ENCODE data around the gene MOAP1.
"Not testable (repeated sequence)": the region's sequence is repeated elsewhere in the genome, so short reads cannot be mapped to it uniquely, and the experiment has no call there.

MOAP1 gene

DNA sequence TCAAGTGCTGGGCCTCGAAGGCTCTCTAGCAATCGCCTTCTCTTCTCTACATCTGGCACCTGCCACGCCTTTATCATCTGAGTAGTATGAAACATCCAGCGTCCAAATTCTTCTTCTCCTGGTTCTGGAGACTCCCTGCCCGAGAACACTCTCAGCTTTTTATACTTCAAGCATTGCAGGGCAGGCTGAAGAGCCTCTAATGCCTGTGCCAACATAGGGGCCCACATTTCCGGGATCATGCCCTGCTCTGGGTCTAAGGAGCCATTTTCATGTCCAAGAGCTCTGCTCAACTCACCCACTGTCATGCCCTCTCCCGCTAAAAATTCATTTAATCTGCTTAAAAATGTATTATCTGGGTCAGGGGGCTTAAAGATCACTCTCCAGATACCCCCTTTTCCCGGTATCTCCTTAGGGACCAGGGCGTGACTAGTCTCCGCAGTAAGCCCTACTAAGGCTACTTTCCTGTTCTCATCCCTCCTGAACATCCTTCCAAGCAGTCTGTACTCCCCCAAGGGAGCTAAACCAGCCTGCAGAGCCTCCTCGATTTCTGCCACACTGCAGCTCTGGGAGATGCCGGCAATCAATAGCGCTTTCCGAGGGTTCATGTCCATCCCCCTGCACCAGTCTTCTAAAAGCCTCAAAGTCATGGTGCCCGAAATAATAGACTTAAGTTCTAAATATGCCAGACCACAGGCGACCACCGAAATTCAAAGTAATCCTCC, 940 bp downstream of the MOAP1 start:
- no peak for DNase-seq

DNA sequence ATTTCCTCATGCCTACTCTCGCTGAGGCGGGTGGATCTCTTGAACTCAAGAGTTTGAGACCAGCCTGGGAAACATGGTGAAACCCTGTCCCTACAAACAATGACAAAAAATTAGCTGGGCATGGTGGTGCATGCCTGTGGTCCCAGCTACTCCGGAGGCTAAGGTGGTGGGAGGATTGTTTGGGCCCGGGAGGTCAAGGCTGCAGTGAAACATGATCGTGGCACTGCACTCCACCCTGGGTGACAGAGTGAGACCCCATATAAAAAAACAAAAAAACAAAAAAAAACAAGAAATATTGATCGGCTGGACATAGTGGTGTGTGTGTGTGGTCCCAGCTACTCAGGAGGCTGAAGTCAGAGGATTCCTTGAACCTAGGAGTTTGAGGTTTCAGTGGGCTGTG, 9.2 kb downstream of the MOAP1 start:
- no peak for DNase-seq

DNA sequence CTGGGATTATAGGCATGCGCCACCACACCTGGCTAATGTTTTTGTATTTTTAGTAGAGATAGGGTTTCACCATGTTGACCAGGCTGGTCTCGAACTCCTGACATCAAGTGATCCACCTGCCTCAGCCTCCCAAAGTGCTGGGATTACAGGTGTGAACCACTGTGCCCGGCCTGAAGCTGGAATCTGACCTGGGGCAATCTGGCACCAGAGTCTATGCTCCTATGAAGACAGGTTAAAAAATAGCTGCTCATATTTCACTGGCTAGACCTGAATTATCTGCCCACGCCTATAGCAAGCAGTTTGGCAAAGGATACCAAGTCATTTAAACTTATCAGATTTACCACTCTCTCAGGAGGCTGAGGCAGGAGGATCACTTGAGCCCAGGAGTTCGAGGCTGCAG, 10.0 kb downstream of the MOAP1 start:
- DNase-seq, result not testable (repeated sequence)

DNA sequence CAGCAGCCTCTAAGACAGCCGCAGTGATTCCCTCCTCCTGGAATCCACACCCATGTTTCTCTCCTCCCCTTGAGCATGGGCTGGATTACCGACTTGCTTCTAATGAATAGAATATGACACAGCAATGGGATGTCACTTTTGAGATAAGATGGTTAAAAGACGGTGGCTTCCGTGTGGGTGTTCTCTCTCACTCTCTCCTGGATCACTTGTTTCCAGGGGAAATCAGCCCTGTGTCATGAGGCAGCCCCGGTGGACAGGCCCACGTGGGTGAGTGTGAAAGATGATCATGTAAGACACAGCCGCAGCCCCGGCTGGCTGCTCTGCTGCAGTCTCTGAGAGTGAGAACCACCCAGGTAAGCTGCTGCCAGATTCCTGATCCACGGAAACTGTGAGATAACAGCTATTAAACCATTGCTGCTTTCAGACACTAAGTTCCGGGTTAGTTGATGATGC, 10.7 kb downstream of the MOAP1 start:
- peak; percentile 26 for DNase-seq

DNA sequence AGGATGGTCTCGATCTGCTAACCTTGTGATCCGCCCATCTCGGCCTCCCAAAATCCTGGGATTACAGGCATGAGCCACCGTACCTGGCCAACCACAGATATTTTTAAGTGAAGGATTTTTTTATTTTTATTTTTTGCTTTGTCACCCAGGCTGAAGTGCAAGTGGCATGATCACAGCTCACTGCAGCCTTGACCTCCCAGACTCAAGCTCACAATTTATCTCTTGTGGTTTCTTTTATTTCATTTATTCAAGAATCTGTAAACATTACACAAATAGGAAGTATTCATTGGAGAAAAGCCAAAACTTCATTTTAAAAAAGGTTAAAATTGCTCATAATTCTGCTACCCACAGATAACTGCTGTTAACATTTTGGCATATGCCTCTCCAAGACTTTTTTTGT, 13.3 kb downstream of the MOAP1 start:
- DNase-seq, result no peak

DNA sequence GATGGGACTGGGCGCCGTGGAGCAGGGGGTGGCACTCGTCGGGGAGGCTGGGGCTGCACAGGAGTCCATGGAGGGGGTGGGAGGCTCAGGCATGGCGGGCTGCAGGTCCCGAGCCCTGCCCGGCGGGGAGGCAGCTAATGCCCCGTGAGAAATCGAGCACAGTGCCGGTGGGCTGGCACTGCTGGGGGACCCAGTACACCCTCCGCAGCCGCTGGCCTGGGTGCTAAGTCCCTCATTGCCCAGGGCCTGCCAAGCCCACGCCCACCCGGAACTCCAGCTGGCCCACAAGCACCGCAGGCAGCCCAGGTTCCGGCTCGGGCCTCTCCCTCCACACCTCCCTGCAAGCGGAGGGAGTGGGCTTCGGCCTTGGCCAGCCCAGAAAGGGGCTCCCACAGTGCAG, 14.6 kb downstream of the MOAP1 start:
- DNase-seq, result not testable (repeated sequence)

DNA sequence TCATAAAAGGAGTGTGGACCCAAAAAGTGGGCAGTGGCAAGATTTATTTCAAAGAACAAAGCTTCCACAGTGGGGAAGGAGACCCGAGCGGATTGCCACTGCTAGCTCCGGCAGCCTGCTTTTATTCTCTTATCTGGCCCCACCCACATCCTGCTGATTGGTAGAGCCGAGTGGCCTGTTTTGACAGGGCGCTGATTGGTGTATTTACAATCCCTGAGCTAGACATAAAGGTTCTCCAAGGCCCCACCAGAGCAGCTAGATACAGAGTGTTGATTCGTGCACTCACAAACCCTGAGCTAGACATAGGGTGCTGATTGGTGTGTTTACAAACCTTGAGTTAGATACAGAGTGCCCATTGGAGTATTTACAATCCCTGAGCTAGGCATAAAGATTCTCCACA, 15.1 kb downstream of the MOAP1 start:
- DNase-seq, result not testable (repeated sequence)

DNA sequence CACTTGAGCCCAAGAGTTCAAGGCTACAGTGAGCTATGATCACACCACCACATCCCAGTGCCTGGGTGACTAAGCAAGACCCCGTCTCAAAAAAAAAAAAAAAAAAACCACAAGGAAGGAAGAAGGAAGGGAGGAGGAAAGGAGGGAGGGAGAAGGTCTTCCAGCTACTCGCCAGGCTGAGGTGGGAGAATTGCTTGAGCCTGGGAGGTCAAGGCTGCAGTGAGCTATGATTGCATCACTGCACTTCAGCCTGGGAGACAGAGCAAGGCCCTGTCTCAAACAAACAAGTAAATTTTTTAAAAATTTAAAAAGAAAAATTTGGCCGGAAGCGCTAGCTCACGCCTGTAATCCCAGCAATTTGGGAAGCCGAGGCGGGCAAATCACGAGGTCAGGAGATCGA, 16.1 kb downstream of the MOAP1 start:
- not testable (repeated sequence) for DNase-seq

DNA sequence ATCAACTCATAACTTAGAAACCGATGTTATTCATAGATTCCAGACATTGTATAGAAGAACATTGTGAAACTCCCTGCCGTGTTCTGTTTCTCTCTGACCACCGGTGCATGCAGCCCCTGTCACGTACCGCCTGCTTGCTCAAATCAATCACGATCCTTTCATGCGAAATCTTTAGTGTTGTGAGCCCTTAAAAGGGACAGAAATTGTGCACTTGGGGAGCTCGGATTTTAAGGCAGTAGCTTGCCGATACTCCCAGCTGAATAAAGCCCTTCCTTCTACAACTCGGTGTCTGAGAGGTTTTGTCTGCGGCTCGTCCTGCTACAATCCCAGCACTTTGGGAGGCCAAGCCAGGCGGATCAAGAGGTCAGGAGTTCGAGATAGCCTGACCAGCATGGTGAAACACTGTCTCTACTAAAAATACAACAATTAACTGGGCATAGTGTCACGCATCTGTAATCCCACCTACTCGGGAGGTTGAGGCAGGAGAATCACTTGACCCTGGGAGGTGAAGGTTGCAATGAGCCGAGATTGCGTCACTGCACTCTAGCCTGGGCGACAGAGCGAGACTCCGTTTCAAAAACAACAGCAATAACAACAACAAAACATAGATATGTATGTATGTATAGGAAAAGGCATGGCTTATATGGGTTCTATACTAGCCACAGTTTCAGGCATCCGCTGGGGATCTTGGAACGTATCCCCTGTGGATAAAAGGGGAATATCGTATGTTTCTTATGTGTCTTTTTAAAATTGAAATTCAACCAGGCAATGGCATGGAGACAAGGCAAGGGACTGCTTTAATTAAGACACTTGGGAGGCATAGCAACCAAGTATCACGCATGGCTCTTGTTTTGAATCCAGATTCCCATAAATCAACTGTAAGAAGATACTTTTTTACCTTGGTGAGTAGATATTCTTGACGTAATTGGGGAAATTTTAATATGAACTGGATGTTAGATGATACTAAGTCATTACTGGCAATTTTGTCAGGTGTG, 19.1 kb downstream of the MOAP1 start:
- not testable (repeated sequence) for DNase-seq

DNA sequence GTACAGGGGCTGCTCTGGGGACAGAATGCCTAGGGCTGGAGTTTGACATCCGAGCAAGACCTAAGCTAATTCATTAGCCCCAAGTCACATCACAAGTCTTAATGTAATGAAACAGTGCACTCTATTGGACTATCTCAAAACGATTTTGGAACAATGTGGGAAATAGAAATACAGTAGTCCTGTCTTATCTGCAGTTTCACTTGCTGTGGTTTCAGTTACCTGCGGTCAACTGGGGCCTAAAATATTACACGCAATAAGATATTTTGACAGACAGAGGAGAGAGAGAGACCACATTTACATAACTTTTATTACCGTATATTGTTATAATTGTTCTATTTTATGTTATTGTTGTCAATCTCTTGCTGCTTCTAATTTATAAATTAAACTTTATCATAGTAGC, 21.1 kb downstream of the MOAP1 start:
- DNase-seq, result no peak

DNA sequence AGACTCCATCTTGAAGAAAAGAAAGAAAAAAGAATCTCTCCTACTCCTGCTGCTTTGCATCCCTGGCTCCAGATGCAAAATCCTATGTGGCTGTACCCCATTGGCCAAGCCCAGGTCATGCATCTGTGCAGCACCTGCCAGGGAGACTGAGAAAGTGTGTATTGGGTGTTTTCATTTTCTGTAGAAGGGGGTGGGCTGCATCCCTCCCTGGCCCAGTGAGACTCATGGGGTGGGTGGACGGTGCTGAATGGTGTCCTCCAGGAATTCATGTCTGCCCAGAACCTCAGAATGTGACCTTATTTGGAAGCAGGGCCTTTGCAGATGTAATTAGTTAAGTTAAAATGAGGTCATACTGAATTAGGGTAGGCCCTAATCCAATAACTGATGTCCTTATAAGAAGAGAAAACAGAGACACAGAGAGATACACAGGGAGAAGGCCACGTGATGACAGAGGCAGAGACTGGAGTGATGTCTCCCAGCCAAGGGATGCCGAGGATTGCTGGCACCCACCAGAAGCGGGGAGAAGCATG, 23.2 kb downstream of the MOAP1 start:
- DNase-seq, result no peak

DNA sequence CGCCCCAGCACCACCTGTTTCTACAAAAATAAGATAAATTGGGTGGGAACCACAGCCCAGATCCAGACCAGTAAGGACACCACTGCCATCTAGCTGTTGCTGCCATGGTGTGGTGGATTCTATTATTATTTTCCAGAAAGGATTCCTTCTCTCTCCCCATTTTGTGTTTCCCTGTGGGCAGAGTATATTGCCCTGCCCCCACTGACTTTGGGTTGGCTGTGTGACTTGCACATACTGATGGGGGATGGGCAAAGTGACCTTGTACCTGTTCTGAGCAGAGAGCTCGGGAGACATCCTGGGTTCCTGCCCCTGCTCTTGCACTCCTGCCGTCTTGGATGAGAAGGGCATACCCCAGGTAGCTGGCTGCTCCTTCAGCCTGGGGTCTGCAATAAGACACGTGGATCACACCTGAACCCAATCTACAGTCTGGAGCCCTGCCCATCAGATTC, 24.3 kb downstream of the MOAP1 start:
- no peak for DNase-seq

DNA sequence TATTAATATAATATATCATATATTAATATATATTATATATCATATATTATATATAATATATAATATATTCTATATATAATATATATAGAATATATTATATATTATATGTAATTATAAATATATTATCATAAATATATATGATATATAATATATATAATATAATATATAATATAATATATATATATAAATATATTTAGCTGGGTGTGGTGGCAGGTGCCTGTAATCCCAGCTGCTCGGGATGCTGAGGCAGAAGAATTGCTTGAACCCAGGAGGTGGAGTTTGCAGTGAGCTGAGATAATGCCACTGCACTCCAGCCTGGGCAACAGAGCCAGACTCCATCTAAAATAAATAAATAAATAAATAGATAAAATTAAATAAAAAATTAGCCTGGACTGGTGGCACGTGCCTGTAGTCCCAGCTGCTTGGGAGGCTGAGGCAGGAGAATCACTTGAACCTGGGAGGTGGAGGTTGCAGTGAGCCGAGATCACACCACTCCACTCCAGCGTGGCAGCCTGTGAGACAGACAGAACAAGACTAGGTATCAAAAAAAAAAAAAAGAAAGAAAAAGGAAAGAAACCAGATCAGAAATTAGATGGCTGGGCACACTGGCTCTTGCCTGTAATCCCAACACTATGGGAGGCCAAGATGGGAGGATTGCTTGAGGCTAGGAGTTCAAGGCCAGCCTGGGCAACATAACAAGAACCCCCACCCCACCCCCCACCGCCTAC, 24.9 kb downstream of the MOAP1 start:
- DNase-seq, result not testable (repeated sequence)

DNA sequence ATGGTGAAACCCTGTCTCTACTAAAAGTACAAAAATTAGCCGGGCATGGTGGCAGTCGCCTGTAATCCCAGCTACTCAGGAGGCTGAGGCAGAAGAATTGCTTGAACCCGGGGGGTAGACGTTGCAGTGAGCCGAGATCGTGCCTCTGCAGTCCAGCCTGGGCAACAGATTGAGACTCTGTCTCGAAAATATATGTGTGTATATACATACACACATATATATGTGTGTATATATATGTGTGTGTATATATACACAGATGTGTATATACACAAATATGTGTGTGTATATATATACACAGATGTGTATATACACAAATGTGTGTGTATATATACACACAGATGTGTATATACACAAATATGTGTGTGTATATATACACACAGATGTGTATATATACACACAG, 26.3 kb downstream of the MOAP1 start:
- DNase-seq, result peak; percentile 10

DNA sequence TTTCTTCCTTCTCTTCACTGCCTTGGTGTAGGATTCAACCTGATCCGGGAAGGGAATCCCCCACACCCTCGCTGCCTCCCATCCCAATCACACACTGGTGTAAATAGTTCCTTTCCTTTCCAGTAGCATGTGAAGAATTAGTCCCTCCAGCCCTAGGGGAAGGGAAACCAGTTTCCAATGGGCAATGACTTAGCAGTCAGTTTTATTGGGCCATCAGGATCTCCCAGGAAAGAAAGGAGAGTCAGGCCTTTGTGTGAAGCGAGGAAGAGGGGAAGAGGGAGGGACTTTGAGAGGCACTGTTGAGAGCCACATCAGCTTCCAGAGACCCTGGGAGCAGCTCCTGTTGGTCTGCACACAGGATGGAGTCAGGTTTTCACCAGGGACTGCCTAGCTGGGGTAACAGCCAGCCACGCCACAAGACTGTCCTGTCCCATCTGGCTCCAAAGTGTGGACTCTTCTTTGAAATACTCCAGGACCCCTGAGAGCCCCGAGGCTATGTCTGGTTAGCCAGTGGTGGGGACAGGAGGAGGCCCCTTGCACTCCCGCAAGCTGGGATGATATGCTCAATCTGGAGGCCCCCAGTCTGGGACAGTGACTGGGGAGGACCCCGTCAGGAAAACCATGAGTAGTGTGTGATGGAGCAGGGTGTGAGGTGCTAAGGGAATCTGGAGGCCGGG, 27.9 kb downstream of the MOAP1 start:
- no peak for DNase-seq

DNA sequence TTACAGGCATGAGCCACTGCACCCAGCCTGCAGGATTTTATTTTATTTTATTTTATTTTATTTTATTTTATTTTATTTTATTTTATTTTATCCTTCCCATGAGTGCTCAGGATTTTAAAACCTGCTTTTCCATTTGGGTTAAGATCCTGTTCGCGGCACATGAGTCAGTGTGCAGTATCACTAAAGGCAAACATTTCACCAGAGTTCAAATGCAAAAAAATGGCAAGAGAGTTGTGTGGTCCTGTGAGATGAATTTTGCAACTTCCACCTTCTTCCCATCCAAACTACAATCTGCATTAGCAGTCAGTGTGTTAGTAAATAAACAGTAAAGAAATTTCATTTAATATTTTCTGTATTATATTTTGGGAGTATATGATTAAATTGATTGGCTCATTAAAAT, 29.0 kb downstream of the MOAP1 start:
- no peak for DNase-seq

DNA sequence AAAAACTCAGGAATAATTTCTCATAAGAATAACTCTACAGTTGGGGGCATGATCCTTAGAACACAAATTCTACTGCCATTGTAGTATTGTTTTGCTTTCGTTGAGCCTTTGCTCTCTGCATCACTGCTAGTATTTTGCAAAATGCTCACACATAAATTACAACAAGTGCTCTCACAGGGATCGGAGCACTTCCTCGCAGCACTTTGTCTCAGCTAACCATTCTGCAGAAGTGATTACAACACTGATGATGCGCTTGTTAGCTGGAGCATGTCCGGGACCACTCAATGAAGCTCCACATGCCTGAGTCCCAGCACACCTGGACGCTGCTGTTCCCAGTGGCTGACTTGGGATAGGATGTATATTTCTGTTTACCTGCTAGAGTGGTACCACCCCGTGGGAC, 31.6 kb downstream of the MOAP1 start:
- DNase-seq, result no peak

DNA sequence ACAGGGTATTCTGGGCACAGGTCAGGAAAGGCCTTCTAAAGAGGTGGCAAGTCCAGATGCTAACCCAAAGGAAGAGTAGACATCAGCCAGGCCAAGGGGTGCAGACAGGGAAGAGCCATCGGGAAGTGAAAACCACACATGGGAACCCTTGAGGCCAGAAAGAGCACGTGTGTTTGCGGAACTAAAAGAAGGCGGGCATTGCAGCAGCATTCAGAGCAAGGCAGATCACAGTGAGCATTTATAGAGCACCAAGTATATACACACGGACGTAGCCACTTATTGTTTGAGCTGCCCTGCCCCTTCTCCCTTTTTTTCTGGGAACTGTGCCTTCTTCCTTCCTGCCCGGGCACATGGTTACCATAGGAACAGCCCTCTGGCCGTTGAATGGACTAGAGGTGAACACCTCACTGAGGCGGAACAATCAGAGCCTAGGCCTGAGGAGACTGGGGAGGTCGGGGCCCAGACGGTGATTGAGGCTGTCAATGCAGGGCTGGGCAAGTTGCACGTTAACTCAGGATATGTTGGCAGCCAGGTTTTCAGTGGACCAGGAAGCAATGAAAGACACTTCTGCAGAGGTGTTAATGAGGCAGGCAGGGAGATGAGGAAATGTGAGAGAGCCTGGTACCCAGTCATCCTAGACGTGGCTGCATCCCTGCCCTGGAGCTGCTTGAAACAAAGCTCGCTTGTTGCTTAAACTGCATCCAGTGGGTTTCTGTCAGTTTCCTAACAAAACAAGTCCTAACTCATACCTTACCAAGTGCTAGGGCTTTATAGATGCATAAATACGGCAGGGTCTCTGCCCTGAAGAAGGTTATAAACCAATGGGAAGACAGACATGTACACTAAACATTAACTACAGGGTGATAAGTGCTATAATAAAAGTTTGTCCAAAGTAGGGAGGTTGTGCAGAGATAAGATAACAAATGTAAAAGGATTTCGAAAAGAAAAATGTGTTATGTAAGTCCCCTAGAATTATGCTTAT, 34.2 kb downstream of the MOAP1 start:
- DNase-seq, result no peak

DNA sequence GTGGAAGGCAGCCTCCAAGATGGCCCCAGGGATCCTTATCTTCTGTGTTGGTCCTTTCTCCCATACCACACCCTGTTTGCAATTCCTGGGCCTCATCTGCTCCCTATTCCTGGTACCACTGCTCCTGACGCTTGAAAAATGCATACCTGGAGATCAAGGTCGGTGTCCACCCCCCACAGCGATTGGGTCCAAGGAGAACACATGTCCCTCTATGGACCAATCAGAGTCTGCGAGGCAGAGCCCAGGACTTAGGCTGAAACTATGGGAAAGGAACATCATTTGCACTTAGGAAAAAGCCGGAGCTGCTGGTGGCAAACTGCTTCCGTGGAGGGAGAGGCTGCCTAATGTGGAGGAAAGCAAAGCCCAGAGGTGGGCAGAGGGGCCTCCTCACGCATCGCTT, 35.7 kb downstream of the MOAP1 start:
- DNase-seq, result no peak

DNA sequence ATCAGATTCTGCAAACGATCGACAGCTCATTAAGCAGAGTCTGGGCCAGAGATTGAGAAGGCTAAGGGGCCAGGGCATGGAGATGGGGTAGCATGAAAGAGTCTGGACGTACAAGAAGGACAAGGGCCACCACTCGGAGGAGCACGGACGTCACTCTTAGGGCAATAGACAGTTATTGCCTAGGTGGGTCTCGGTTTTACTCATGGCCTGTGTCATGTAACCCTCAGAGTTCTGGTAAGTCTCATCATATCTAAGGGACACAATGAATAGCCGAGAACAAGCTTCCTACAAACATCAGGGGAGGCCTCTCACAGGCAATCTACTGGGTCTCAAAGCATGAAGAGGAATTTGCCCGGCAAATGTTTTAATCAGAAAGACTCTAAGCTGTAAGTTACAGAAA, 38.6 kb downstream of the MOAP1 start:
- no peak for DNase-seq

Data from eye (tissue), 1 donor.